ENCODE results near the gene OBP2B.

DNA sequence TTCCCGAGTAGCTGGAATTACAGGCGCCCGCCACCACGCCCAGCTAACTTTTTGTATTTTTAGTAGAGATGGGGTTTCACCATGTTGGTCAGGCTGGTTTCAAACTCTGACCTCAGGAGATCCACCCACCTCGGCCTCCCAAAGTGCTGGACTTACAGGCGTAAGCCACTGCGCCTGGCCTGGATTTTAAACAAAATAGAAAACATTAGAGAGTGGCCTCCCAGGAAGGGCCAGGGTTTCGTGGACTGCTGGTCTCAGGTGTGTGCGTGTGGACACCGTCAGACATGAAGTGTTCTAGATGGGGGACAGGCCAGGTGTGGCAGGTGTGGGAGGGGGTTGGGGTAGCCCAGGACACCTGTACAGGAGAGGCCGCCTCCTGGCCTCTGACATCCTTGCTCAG, 38.3 kb downstream of the OBP2B start:
- no peak for TF ChIP-seq POLR2A (IDR thresholded peaks at IDR 0.05)
- TF ChIP-seq, protein P1, sequence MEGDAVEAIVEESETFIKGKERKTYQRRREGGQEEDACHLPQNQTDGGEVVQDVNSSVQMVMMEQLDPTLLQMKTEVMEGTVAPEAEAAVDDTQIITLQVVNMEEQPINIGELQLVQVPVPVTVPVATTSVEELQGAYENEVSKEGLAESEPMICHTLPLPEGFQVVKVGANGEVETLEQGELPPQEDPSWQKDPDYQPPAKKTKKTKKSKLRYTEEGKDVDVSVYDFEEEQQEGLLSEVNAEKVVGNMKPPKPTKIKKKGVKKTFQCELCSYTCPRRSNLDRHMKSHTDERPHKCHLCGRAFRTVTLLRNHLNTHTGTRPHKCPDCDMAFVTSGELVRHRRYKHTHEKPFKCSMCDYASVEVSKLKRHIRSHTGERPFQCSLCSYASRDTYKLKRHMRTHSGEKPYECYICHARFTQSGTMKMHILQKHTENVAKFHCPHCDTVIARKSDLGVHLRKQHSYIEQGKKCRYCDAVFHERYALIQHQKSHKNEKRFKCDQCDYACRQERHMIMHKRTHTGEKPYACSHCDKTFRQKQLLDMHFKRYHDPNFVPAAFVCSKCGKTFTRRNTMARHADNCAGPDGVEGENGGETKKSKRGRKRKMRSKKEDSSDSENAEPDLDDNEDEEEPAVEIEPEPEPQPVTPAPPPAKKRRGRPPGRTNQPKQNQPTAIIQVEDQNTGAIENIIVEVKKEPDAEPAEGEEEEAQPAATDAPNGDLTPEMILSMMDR (IDR thresholded peaks at IDR 0.05): no peak

All from testis (tissue), 2 donors.